Neutrophil (primary cell): ENCODE measurements around the gene KRTAP21-2.

Experiments used
- H3K27ac ChIP-seq: fragments of 200-600 bp; sonication (generic); 2 replicates; pipeline ENCODE4 v1.5.1; 2016; ENCODE audit warnings: mild to moderate bottlenecking, moderate library complexity
- H3K27me3 ChIP-seq: fragments of 200-600 bp; sonication (generic); 2 replicates; pipeline ENCODE4 v1.6.0; 2016; ENCODE audit warnings: mild to moderate bottlenecking
- H3K36me3 ChIP-seq: fragments of 200-600 bp; sonication (generic); 2 replicates; pipeline ENCODE4 v1.5.1; 2017
- H3K4me1 ChIP-seq, 2 experiments: fragments of 200-600 bp in 1 of 2; sonication (generic) in 1 of 2; 1 replicate in 1 of 2; 2 replicates in 1 of 2; pipeline versions ENCODE4 v1.5.1 to v1.6.1; 2013 to 2016; ENCODE audit warnings: low read depth in 1 of 2, low read length in 1 of 2, mild to moderate bottlenecking in 1 of 2, moderate library complexity in 1 of 2; ENCODE audit not compliant: control insufficient read depth in 1 of 2, insufficient read depth in 1 of 2
- H3K4me3 ChIP-seq, 2 experiments: fragments of 200-600 bp in 1 of 2; sonication (generic) in 1 of 2; 1 replicate in 1 of 2; 2 replicates in 1 of 2; pipeline ENCODE4 v1.5.1; 2013 to 2016; ENCODE audit warnings: low read depth in 1 of 2, low read length in 1 of 2, mild to moderate bottlenecking in 1 of 2, moderate library complexity in 1 of 2
- H3K9me3 ChIP-seq: fragments of 200-600 bp; sonication (generic); 2 replicates; pipeline ENCODE4 v1.5.1; 2016
- CTCF ChIP-seq: fragments of 200-600 bp; sonication (generic); IDR thresholded peaks from 2 replicates; pipeline ENCODE4 v1.5.1; 2016; ENCODE audit warnings: antibody characterized with exemption

Gene KRTAP21-2

GRCh38 chr21:30747159-30747558 is at the start of gene KRTAP21-2:
Gene KRTAP21-2, minus strand, starts transcription at chr21:30747259. Its CDS starts 57 bp downstream, at chr21:30747202.
- H3K27ac ChIP-seq: no peak within 1 kb of the TSS
- no peak for TF ChIP-seq CTCF
- no peak within 1 kb of the TSS for H3K4me3 ChIP-seq
- no peaks in the 10 kb centered on the region for H3K9me3 ChIP-seq
- no peaks in the 10 kb centered on the region for H3K27me3 ChIP-seq
- no peaks in the 10 kb centered on the region for H3K36me3 ChIP-seq
- H3K4me1 ChIP-seq: no peaks in the 10 kb centered on the region

GRCh38 chr21:30793581-30794314 is 46.7 kb upstream of the KRTAP21-2 start:
- H3K36me3 ChIP-seq: no peaks in the 10 kb centered on the region
- H3K27me3 ChIP-seq: no peaks in the 10 kb centered on the region
- H3K27ac ChIP-seq: no peak overlapping the region
- H3K4me3 ChIP-seq: no peak overlapping the region
- no peaks in the 10 kb centered on the region for H3K4me1 ChIP-seq
- TF ChIP-seq CTCF: no peak
- H3K9me3 ChIP-seq: no peaks in the 10 kb centered on the region

- H3K4me1 ChIP-seq: no peaks in the 10 kb centered on the region
Observed at GRCh38 chr21:30779249-30779648, 32.2 kb upstream of the KRTAP21-2 start.

GRCh38 chr21:30769724-30770431 is 22.8 kb upstream of the KRTAP21-2 start:
- H3K4me3 ChIP-seq: no peak overlapping the region
- no peak overlapping the region for H3K27ac ChIP-seq
- no peaks in the 10 kb centered on the region for H3K4me1 ChIP-seq
- no peaks in the 10 kb centered on the region for H3K36me3 ChIP-seq
- H3K27me3 ChIP-seq: no peaks in the 10 kb centered on the region
- TF ChIP-seq CTCF: no peak
- H3K9me3 ChIP-seq: no peaks in the 10 kb centered on the region

More at GRCh38 chr21:30779249-30779648, 32.2 kb upstream of the KRTAP21-2 start:
- Histone ChIP-seq H3K9me3 (no peaks in the 10 kb centered on the region), H3K27ac (no peak overlapping the region), H3K27me3 (no peaks in the 10 kb centered on the region), H3K4me3 (no peak overlapping the region), H3K36me3 (no peaks in the 10 kb centered on the region)
- TF ChIP-seq CTCF: no peak

- Histone ChIP-seq H3K36me3 (no peaks in the 10 kb centered on the region), H3K4me3 (no peak overlapping the region)
- TF ChIP-seq CTCF: no peak
Observed at GRCh38 chr21:30760776-30761175, 13.7 kb upstream of the KRTAP21-2 start.

More at GRCh38 chr21:30760776-30761175, 13.7 kb upstream of the KRTAP21-2 start:
- no peaks in the 10 kb centered on the region for H3K9me3 ChIP-seq
- H3K27ac ChIP-seq: no peak overlapping the region
- H3K27me3 ChIP-seq: no peaks in the 10 kb centered on the region
- H3K4me1 ChIP-seq: no peaks in the 10 kb centered on the region
